ENCODE measurements around the gene PRKAR2B.

GRCh38 chr7:107169120-107170050 lies 124.9 kb downstream of the PRKAR2B start:
- peak; percentile 75 for TF ChIP-seq POLR2A (IDR thresholded peaks at IDR 0.05; ENCODE audit: extremely low read depth, insufficient read length)
- TF ChIP-seq MYC (IDR thresholded peaks at IDR 0.05; ENCODE audit: low read depth, low read length) = peak; percentile 90

All from NB4 (cell line).